ENCODE data around the gene GUCA1C.

GRCh38 chr3:108983051-108983450 lies 29.4 kb upstream of the GUCA1C start:
- no peak for TF ChIP-seq CTCF (conservative IDR thresholded peaks at IDR 0.05; ENCODE audit: low read depth, low read length)
- no peak for TF ChIP-seq EZH2phosphoT487 (IDR thresholded peaks at IDR 0.05; ENCODE audit: borderline replicate concordance, low read length)

Data from PC-3 (cell line).